Mammary epithelial cell (primary cell): Measurements from ENCODE around the gene CMSS1.

Experiments used
- CTCF ChIP-seq, 2 donors: IDR thresholded peaks in 1 of 2; conservative IDR thresholded peaks in 1 of 2; 2 replicates each; pipeline ENCODE4 v1.5.1; 2011 to 2012; ENCODE audit warnings: inconsistent platforms in 2 of 2, low read length in 2 of 2, mild to moderate bottlenecking in 2 of 2, control low read depth in 1 of 2, low read depth in 1 of 2; ENCODE audit not compliant: insufficient read depth in 1 of 2; ENCODE audit errors: extremely low read depth in 1 of 2
- EZH2 ChIP-seq: IDR thresholded peaks from 2 replicates; pipeline ENCODE4 v1.6.1; 2012; ENCODE audit warnings: low read length, inconsistent platforms, borderline replicate concordance

- no peak for TF ChIP-seq EZH2
- TF ChIP-seq CTCF (conservative IDR thresholded peaks at IDR 0.05 in 1 of 2, IDR thresholded peaks at IDR 0.05 in 1 of 2; ENCODE audit: extremely low read depth in 1 of 2, insufficient read depth in 1 of 2, low read depth in 1 of 2, low read length in 2 of 2) = no peak
Observed at GRCh38 chr3:99941211-99941610, 123.5 kb downstream of the CMSS1 start.
